Fibroblast of peridontal ligament (primary cell): ENCODE results near the gene SECTM1.

ENCODE experiments used
- DNase-seq: peaks from one replicate; pipeline ENCODE4 v3.0.0-alpha.2; 2010; ENCODE audit errors: extremely low read depth

The SECTM1 gene

DNA sequence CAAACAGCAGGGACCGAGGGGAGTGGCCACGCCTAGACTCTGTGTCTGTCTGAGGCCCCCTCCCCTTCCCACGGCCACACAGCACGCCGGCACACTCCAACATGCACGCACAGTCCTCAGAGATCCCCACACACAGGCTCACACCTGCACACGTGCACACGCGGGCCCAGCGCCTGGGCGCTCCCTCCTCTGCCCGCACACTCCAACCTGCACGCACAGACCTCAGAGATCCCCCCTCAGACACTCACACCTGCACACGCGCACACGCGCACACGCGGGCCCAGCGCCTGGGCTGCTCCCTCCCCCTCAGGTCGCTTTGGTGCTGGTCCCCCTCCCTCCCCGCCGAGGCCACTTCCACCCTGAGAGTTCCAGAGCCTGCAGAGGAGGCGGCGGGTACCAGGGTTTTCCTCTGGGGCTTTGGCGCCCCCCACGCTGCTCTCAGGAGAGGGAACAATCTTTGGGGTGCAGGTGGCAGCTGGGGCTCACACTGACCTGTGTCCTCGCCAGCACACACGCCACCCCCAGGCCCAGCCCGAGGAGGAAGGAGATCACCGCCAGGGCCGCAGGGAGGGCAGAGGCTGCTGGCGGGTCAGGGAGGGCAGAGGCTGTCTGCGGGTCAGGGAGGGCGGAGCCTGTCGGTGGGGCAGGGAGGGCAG is 17.7 kb downstream of the SECTM1 start:
- no peak for DNase-seq

DNA sequence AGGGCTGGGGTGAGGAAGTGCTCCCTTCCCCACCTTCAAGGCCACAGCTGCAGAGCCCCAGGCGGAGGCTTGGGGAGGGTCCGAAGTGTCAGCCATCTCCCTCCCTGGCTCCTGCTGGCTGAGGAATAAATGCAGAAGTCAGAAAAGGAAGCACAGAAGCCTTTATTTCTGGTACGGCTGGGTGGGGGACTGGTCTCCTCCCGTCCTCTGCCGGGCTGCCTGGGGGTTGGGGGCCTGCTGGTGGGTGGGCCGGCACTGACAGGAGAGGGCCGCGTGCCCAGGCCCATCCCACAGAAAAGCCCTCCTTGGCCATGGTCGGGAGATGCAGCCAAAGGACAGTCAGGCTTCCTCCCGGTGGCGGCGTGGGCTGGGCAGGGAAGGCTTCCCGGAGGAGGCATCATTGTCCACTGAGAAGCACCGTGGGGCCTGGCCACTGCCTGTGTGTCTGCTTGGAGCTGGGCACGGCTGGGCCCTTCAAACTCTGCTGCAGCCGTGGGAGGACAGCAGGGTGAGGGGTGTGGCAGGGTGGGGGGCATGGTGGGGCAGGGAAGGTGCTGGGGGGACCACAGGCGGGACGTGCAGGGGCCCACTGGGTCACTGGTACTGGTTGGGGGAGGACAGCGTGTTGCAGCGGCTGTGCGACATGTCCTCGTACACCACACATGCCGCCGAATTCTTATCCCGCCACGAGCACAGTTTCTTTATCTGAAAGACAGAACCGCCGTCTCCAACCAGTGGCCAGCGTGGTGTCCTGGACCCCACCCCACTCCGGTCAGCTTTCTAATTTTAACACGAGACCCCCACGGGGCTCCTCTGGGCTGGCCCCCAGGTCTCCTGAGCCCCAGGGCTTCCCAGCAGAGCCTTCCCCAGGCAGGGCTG is 18.6 kb downstream of the SECTM1 start:
- DNase-seq, result no peak

DNA sequence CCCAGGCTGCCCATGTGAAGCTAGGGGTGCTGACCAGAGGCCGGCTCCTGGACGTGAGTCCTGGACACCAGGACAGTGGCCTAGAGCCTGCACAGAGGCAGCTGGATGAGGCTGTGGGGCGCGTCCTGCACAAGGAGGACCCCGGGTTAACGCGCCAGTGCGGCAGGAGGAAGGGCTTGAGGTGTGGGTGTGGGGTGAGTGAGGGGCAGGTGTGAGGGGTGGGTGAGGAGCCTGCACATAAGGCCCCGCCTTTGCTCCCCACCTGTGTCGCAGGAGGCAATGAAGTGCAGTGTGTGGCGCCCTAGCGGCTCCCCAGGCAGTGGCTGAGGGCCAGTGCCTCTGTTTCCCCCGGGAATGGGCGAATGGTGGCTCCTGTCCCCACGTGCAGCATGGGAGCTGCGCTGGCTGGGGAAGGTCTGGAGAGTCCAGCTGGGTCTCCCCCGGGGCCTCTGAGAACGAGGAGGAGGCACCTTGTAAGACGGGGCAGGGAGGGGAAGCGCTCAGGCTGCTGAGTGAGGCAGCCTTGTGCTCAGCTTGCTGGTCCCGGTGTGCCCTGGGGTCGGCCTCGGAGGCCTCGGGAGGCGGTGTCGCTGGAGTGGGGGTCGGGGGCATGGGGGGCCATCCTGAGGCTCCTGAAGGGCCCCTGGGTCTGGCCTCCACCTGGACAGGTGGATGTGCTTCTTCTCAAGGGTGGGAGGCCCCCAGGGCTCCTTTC is 19.4 kb downstream of the SECTM1 start:
- DNase-seq, result no peak

DNA sequence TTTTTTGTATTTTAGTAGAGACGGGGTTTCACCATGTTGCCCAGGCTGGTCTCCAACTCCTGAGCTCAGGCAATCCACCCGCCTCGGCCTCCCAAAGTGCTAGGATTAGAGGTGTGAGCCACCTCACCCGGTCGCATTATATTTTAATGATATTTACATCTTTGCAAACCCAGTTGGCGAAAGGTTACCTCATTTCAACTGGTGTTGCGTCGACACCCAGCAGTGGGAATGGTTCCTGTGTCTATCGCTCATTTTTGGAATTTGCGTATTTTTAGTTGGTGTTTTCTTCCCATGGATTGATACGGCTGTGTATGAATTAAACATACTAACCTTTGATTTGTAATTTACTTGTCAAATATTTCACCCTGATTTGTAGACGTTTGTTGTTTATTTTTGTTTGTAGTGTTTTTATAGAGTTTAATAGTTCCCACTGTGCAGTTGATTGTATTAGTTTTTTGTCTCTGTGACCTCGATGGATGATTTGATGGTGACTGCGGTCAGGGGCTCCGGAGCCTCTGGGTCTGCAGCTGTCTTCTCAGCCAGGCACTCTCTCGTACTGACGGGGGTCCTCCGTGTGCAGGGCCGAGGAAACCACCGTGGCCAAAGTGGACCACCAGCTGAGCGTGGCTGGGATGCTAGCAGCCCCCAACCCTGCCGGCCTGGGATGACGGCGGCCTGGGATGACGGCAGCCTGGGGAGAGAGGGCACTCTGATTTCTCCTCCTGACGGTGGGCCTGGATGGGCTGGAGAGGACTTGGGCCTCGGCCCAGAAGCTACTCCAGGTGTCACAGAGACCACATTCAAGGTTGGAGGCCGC is 20.2 kb downstream of the SECTM1 start:
- no peak for DNase-seq

DNA sequence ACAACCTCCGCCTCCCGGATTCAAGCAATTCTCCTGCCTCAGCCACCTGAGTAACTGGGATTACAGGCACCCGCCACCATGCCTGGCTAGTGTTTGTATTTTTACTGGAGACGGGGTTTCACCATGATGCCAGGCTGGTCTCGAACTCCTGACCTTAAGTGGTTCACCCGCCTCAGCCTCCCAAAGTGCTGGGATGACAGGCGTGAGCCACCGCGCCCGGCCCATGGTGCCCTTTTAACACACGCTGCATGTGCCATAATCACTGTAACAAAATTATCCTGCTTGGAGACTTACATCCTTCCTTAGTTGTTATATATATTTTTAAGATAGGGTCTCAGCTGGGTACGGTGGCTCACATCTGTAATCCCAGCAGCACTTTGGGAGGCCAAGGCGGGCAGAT is 21.6 kb downstream of the SECTM1 start:
- no peak for DNase-seq

DNA sequence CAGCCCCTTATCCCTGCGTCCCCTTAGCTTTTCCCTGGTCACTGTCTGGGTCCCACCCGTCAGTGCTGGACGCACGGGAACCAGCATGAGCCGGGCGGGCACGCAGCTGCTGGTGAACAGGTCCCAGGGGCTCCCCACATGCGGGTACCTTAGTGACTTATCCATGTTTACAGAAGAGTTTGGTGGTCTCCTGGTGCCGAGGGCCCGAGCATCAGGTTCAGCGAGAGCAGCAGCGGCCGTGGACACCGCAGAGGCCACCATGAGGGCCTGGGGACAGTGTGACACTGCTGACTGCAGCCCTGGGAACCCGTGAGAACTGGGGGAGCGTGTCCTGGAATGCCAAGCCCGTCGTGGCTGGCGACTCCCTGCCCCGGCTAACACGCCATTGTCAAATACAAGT is 22.7 kb downstream of the SECTM1 start:
- no peak for DNase-seq

DNA sequence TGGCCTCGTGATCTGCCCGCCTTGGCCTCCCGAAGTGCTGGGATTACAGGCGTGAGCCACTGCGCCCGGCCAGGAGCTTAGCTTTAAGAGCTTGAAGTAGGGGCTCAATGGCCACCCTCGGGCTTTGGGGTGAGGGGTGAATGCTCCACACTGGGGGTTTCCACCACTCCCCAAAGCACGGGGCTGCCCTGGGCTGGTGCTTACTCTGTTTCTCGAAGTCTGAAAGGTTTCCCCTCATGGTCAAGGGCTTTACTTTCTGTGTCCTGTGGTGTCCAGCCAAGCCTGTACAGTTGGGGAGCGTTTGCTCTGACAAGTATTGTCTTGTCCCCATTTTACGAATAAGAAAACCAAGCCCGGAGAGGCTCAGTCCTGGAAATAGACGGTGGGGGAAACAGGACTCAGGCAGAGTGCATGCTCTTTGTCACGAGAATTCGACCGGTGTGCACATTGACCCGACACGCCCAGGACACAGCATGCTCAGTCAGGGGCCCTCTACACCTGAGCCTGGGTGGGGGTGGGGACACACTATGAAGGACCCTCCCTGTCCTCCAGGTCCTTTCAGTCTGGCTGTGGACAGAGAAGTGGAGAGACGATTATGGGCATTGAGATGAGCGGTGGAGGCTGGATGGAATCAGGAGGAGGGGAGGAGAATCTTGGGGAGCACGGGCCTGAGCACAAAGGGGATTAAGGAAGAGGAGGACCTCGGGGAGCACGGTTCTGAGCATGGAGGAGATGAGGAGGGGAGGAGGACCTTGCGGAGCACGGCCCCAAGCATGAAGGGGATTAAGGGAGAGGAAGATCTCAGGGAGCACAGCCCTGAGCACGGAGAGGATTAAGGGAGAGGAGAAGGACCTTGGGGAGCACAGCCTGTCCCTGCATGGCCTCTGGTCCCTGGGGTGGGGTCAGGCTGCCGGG is 23.7 kb downstream of the SECTM1 start:
- DNase-seq, result no peak

DNA sequence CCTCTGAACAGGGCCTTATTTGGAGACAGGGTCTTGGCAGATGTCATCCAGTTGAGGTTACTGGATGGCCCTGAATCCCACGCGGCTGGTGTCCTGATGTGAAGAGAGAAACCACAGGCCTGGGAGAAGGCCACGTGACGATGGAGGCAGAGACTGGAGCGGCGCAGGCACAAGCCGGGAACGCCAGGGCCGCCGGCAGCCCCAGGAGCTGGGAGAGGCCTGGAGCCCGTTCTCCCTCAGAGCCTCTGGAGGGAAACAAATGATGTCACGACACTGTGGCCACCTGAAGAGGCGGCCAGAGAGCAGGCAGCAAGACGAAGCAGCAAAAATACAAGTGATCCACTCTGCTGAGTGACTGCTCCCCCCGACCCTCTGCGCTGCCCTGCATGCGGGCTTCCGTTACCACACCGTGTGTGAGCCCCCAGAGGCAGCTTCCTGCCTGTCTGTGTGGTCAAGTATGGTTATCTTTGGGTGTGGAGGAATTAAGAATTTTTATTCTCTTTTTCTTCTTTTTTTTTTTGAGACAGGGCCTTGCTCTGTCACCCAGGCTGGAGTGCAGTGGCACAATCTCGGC is 27.8 kb downstream of the SECTM1 start:
- no peak for DNase-seq

DNA sequence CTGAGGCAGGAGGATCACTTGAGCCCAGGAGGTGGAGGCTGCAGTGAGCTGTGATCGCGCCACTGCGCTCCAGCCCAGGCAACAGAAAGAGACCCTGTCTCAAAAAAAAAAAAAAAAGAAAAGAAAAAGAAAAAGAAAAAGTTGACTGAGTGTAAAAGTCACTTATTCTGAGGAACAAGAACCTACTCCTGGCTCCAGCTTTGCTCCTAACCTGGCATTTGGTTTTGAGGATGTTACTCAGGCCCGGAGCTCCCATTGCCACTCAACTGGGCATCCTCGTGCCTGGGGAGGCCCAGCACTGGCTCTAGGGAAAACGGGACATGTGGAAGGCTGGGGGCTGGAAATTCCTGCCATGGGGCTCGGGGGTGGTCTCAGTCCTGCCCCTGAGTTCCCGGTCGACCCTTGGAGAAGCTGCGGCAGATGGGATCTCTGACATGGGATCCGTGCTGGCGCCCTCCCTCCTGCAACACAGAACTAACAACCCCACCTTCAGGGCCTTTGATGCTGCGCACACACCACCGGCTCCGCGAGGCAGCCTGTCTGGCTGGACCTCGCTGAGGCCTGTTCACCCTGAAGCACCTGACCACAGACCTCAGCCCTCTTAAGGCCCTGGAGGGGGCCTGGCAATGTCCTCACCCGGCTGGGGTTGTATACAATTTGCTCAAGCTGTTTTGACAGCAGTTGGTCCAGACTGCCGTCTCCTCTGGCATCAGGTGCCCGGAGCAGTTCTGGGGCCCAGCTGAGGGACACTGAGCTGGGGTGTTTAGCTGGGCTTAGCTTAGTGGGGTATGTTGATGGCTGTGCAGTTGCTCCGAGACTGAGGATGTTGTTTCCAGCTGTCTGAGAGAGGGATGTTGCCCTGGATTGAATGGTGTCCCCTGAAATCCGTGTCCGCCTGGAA is 28.5 kb downstream of the SECTM1 start:
- no peak for DNase-seq

DNA sequence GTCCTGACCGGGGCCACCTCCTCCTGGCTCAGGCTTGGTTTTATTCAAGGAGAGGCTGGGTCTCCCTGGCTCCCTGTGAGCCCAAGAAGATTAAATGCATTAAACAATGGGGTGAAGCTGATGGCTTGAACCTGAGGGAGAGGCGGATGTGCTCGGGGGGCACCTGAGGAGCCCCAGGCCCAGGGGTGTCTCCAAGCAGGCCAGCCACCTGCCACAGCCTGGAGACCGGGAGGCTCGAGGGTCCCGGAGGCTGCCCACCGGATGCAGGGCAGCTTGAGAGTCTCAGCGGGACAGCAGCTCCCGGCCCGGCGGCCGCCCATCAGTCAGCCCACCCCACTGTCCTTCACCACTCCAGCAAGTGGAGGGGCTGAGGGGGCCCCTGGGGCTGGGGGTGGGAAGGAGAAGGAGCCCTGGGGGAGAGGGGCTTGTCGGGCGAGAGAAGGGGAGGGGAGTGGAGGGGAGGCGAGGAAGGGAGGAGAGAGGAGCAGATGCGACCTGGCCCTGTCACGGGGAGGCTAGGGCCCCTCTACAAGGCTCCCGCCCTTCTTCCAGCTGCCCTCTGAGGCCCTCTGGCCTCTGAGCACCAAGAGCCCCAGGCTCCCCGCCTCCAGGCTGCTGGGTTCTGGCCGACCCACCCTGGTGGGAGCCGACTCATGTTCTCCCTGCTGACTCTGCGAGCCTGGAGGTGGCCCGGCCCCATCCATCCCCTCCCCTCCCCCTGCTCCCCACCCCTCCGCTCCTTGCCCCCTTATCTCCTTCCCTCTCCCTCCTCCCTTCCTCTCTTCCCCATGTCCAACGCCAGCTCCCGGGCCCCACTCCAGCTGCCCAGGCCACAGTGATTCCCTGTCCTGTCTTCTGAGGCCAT is 29.4 kb downstream of the SECTM1 start:
- DNase-seq, result no peak

DNA sequence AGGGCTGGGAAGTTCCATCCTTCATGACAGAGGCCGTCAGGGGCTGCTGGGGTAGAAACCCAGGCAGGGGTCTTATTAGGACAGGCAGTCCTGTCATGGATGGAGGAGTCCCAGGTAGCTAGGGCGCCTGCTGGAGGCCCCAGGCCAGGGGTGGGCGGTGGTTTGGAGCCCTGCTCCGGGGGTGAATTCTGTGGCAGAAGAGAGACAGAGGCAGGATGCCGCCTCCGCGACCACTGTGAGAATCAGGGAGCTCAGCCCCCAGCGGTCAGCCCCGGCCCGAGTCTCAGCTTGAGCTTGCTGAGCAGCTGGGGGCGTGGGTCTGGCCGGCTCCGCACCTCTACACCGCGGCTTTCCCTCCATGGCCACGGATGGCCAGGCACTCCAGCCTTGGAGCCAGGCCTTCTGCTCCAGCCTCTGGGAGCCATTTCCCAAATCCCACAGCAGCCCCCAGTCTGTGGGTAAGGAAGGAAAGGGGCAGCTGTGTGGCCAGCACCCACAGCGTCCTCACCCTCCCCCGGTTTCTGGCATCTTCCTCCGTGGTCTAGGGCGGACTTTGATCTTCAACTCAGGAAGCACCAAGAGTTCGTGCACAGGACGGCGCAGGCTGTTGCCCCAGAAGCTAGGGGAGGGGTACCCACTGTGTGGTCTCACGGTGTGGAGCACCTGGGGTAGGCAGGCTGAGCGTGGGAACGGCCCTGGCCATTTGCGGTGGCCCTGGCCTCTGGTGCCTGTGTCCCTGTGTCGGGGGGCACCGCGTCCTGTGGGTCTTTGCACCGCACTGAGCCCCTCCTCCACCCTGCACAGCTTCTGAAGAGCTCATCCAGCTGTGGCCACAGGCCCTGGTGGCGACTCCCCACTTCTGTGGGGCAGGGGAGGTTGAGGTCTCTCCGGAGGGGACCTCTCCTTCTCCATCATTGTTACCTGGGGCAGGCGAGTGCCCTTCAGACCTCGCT is 30.3 kb downstream of the SECTM1 start:
- no peak for DNase-seq

DNA sequence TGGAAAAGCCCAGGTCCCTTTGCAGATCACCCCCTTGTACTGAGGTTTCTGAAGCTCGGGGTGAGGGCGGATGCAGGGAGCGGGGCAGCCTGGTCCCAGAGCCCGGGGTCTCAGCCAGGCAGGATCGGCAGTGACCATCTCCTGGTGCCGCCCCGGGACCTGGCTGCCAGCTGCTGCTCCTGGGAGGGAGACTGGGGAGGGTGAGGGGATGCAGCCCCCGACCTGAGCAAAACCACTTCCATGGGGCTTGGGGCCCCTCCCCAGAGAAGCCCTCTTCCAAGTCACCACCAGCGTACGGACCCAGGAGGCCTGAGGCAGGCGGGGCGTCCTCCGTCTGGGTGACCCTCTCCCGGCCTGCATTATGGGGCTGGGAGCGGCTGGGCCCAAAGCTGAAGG is 31.0 kb downstream of the SECTM1 start:
- no peak for DNase-seq

DNA sequence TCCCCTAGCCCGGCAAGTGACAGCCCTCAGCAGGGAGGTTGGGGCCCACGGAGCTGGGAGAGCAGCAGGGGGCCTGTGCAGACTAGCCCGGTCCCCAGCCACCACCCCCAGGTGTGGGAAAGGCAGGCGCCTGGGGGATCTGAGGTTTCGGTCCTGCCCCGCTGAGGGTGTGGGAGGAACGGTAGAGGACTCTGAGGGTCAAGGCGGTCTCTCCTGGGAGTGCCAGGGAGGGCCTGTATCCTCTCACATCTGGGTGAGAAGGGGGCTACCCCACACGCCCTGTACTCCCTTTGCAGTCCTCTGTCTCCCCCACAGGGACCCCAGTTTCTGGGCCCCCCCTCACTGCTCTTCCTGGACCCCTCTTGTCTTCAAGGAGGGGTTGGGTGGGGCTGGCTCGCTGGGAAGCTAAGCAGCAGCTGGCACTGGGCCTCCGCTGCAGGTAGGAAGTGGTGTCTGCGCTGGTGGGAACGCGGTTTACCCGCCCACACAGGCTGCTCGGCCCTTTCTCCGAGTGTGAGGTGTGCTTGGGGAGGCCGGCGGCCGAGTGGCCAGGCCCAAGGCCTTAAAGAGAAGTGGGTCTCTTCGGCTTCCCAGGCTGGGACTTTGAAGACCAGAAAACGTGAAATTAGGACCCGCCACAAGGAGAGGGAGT is 31.5 kb downstream of the SECTM1 start:
- no peak for DNase-seq

DNA sequence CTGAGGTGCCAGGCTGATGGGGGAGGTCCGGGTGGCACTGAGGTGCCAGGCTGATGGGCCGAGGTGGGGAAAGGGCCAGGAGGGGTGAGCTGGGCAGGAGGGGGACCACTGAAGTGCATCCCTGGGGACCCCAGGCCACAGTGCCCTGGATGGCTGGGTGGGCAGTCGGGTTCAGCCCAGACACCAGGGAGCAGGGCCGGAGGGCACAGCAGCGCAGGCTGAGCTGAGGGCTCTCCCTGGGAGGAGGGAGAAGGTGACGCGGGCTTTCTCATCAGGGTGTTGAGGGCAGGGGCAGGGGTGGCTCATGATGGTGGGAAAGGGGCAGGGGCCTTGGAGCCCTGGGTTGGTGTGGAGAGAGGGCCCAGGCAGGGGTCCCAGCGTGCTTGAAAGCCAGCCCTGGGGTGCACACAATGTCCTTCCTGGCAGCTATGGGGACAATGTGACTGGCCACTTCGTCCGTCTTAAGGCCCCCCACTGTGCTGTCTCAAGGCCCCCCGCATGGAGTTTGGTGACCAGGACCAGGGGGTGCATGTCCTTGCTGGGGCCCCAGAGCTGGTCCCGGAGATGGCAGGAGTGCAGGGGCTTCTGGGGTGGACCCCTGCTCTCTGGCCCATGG is 32.2 kb downstream of the SECTM1 start:
- no peak for DNase-seq

DNA sequence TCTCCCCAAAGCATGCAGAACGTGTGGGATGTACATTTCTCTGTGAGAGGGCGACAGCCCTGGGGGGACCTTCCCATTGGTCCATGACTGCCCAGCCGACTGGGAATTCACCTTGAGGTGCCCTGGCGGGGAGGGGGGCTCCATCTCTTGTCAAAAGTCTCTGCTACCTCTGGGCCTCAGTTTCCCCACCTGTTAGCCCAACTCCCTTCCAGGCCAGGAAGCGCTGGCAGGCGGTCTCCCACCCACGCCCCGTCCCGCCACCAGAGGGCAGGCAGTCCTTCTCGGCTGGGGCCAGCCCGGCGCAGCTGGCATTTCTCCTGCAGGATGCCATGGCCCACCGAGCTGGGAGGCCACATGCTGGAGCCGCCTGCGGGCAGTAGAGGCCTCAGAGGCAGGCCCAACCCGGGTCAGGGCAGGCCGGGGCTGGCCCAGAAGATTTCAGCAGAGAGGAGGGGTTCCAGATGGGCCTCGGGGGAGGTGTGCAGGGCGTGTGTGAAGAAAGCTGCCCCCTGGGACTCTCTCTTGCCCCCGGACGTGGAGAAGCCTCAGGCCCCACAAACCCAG is 32.8 kb downstream of the SECTM1 start:
- peak; percentile 54 for DNase-seq

DNA sequence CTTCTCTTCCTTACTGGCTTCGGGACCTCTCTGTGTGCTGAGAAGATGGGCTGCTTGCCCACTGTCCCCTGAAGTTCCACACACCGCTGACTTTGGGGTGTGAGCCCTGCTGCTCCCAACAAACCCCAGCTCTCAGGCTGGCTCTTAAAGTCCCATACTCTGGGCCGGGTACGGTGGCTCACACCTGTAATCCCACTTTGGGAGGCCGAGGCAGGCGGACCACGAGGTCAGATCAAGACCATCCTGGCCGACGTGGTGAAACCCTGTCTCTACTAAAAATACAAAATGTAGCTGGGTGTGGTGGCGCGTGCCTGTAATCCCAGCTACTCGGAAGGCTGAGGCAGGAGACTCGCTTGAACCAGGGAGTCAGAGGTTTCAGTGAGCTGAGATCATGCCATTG is 33.3 kb downstream of the SECTM1 start:
- DNase-seq, result no peak
